Activated CD8-positive, alpha-beta T cell treated with anti-CD3 and anti-CD28 coated beads for 36 hours (primary cell): ENCODE measurements around the gene GJB1. TPM values are rescaled to one million over a fixed set of nuclear protein-coding genes. Genes with fewer than 3 reads are reported as not detected.
A peak's percentile ranks its signal among the peaks of the same experiment; 100 is the strongest.

Experiments
- ATAC-seq: fragments of 200-7000 bp; cut with Tn5 transposase; one replicate; pipeline ENCODE4 v1.10.0; 2021; ENCODE audit warnings: mild to moderate bottlenecking, moderate library complexity
- CTCF ChIA-PET: fragments of 350-600 bp; sonication (Branson Sonifier 250); formaldehyde crosslinking; loops from one replicate; lab custom pipeline; 2021; ENCODE audit warnings: antibody characterized with exemption; lab: Charles Lee
- POLR2A ChIA-PET: fragments of 350-600 bp; sonication (Branson Sonifier 250); formaldehyde crosslinking; loops from one replicate; lab custom pipeline; 2021; ENCODE audit warnings: antibody characterized with exemption; lab: Charles Lee
- DNase-seq: peaks from one replicate; pipeline ENCODE4 v3.0.0-alpha.2; 2020
- H3K27ac Mint-ChIP-seq: one replicate; pipeline ENCODE4 v1.8.0; 2021; ENCODE audit warnings: mild to moderate bottlenecking, mixed read lengths
- H3K27me3 Mint-ChIP-seq: one replicate; pipeline ENCODE4 v1.8.0; 2021; ENCODE audit warnings: mixed read lengths
- H3K36me3 Mint-ChIP-seq: one replicate; pipeline ENCODE4 v1.8.0; 2021; ENCODE audit warnings: low read depth, mixed read lengths
- H3K4me1 Mint-ChIP-seq: one replicate; pipeline ENCODE4 v1.8.0; 2021; ENCODE audit warnings: low read depth, mixed read lengths
- H3K4me3 Mint-ChIP-seq: one replicate; pipeline ENCODE4 v1.8.0; 2021; ENCODE audit warnings: mild to moderate bottlenecking, moderate library complexity, mixed read lengths
- H3K9me3 Mint-ChIP-seq: one replicate; pipeline ENCODE4 v1.8.0; 2021; ENCODE audit warnings: mixed read lengths
- CTCF ChIP-seq: fragments of 200-600 bp; IDR thresholded peaks from one replicate; pipeline ENCODE4 v1.8.0; 2022; ENCODE audit warnings: antibody characterized with exemption, mild to moderate bottlenecking
- intact Hi-C: fragments of 100-400 bp; cut with micrococcal nuclease; formaldehyde crosslinking; loops from one replicate; pipeline ENCODE4 v1.10.0; 2022
- total RNA-seq, 2 experiments: library from RNA; stranded (reverse); gene quantifications; one replicate each; pipeline ENCODE4 v1.2.3, GENCODE V29; 2021

GJB1 gene
- total RNA-seq, 2 experiments from 2014 or later = not detected

GRCh38 chrX:71182871-71183270 is 40.2 kb upstream of the GJB1 start:
- DNase-seq (no peak), ATAC-seq (no peak)
- TF ChIP-seq CTCF = no peak
- no peaks in the 10 kb centered on the region for H3K9me3 Mint-ChIP-seq
- H3K4me3 Mint-ChIP-seq = peak overlapping the region; percentile 92
- peaks cover 5% of the 10 kb centered on the region for H3K36me3 Mint-ChIP-seq
- CTCF ChIA-PET = interaction anchor here (1.1 to 1.7 kb wide), 5 partner anchors 14 to 101 kb away, joined by 3 to 7 read pairs (median 5); partner anchors contain the start of gene NONO
- intact Hi-C loops = loop anchor here (5.0 kb wide), 1 partner anchor 86 kb away; the partner anchor contains the start of gene FOXO4
- peaks cover 16% of the 10 kb centered on the region for H3K4me1 Mint-ChIP-seq
- H3K27ac Mint-ChIP-seq = peak overlapping the region; percentile 99
- POLR2A ChIA-PET = interaction anchor here (0.6 to 2.6 kb wide), 9 partner anchors 8 to 183 kb away, joined by 3 to 10 read pairs (median 5); partner anchors contain the start of genes IL2RG, NONO, TAF1 and ZMYM3
- H3K27me3 Mint-ChIP-seq = no peaks in the 10 kb centered on the region

DNA sequence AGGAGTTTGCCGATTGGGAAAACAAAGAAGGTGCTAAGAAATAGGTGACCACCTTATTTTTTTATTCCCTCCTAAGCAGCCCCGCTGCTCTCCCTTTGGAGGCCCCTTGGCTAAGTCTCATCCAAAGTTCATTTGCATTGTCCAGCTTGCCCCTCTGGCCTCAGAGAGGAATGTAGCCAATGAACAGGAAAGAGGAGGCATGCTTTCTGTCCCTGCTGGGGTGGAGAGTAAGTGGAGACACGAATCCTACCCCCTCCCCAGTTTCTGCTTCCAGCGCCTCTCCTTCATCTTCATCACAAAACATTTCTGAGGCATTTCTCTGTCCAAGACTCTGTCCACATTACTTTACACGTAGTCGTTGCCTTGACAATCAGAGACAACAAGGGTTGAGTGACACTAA is 39.7 kb upstream of the GJB1 start:
- no peak for DNase-seq
- ChIA-PET CTCF (interaction anchor here (1.1 to 1.6 kb wide), 3 partner anchors 54 to 100 kb away, joined by 3 to 7 read pairs (median 3); partner anchors contain the start of gene NONO), POLR2A (interaction anchor here (1.1 to 2.6 kb wide), 3 partner anchors 72 to 100 kb away, joined by 3 to 10 read pairs (median 5); partner anchors contain the start of genes IL2RG and NONO)
- ATAC-seq = no peak
- H3K4me1 Mint-ChIP-seq = peaks cover 16% of the 10 kb centered on the region
- H3K9me3 Mint-ChIP-seq = no peaks in the 10 kb centered on the region
- TF ChIP-seq CTCF = no peak
- H3K36me3 Mint-ChIP-seq = peaks cover 1% of the 10 kb centered on the region
- H3K27ac Mint-ChIP-seq = no peak overlapping the region
- no peak overlapping the region for H3K4me3 Mint-ChIP-seq
- intact Hi-C loops = loop anchor here (5.0 kb wide), 1 partner anchor 86 kb away; the partner anchor contains the start of gene FOXO4
- H3K27me3 Mint-ChIP-seq = no peaks in the 10 kb centered on the region

- POLR2A ChIA-PET = interaction anchor here (1.6 kb wide), 1 partner anchor 83 kb away, joined by 3 read pairs; no protein-coding TSS in a partner anchor
- no peak for TF ChIP-seq CTCF
These were observed 38.9 kb upstream of the GJB1 start for GRCh38 chrX:71184092-71184491.

GRCh38 chrX:71184803-71185495 is 38.1 kb upstream of the GJB1 start:
- Mint-ChIP-seq H3K27ac (peak overlapping the region; percentile 69), H3K36me3 (no peaks in the 10 kb centered on the region), H3K27me3 (no peaks in the 10 kb centered on the region), H3K4me1 (peaks cover 14% of the 10 kb centered on the region), H3K9me3 (no peaks in the 10 kb centered on the region), H3K4me3 (no peak overlapping the region)
- TF ChIP-seq CTCF = no peak
- intact Hi-C loops = loop anchor here (5.0 kb wide), 1 partner anchor 88 kb away; the partner anchor contains the start of gene FOXO4
- CTCF ChIA-PET = no interaction called here
- ATAC-seq = no peak
- POLR2A ChIA-PET = interaction anchor here (1.5 to 1.6 kb wide), 2 partner anchors 83 to 111 kb away, joined by 3 read pairs; no protein-coding TSS in a partner anchor
- DNase-seq = no peak

More at GRCh38 chrX:71184092-71184491, 38.9 kb upstream of the GJB1 start:
- Mint-ChIP-seq H3K9me3 (no peaks in the 10 kb centered on the region), H3K36me3 (no peaks in the 10 kb centered on the region), H3K4me3 (no peak overlapping the region), H3K27me3 (no peaks in the 10 kb centered on the region), H3K27ac (no peak overlapping the region), H3K4me1 (peaks cover 14% of the 10 kb centered on the region)
- CTCF ChIA-PET = no interaction called here
- intact Hi-C loops = loop anchor here (5.0 kb wide), 1 partner anchor 87 kb away; the partner anchor contains the start of gene FOXO4
- ATAC-seq (no peak), DNase-seq (no peak)
